Glomerular visceral epithelial cell (primary cell): Measurements from ENCODE around the gene SEPTIN5.
A peak's percentile ranks its signal among the peaks of the same experiment; 100 is the strongest.
"Not testable (repeated sequence)": the region's sequence is repeated elsewhere in the genome, so short reads cannot be mapped to it uniquely, and the experiment has no call there.

Source experiments
- DNase-seq: peaks from one replicate; pipeline ENCODE4 v3.0.0-alpha.2; 2016; ENCODE audit errors: extremely low spot score

SEPTIN5 gene

GRCh38 chr22:19720150-19720827 lies 6.0 kb downstream of the SEPTIN5 start:
- DNase-seq, result no peak

- no peak for DNase-seq
Measured at GRCh38 chr22:19720999-19721329, 6.7 kb downstream of the SEPTIN5 start.

DNA sequence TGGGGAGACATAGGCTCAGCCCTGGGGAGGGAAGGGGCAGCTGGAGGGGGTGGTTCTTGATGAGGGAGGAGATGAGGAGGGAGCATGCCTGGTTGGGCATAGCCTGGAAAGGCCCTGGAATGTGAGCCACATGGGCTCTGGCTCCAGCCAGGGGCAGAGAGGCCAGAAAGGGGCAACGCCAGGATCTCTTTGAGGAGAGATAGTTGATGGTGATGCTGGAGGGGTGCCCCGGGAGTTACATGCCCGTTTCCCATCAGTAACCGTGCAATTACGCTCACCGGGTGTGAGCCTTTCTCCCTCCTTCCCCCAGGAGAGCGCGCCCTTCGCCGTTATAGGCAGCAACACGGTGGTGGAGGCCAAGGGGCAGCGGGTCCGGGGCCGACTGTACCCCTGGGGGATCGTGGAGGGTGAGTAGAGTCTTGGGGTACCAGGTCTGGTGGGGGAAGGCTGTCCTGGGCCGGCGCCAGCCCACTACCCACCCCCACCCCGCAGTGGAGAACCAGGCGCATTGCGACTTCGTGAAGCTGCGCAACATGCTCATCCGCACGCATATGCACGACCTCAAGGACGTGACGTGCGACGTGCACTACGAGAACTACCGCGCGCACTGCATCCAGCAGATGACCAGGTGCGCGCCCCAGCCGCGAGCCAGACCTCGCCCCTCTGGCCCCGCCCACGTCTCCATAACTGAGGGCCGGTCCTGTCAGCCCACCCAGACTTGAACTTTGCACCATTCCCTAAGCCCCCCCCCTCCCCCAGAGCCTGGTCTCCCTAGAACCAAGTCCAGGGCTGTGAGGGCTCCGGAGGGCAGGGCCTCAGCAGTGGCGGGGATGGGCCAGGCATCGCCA lies 7.3 kb downstream of the SEPTIN5 start:
- no peak for DNase-seq

DNA sequence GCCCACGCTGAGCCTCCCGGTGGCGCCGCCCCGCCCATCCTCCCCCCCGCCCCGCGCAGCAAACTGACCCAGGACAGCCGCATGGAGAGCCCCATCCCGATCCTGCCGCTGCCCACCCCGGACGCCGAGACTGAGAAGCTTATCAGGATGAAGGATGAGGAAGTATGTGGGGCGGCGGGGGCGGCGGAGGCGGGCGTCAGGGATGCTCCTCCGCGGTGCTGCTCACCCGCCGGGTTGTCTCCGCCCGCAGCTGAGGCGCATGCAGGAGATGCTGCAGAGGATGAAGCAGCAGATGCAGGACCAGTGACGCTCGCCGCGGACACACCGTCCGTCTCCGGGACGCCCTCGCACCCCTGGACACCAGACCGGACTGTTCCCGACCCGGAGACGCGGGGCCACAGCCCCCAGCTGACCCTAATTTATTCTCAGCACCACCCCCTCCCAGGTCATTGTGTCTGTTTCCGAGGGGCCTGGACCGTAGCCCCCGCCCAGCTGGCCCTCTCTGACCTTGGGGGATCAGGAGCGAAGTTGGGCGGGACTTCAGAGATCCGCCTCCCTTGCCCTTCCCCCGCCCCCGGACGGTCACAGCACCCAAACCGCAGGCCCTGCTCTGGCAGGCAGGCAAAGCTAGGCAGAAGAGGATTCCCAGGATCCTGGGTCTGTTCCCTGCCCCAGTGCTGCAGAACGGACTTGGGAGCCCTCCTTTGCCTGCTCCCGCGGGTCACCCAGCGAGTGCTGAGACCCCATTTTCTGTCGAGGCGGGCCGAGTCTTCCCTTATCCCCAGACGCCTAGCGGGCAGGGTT lies 8.1 kb downstream of the SEPTIN5 start:
- no peak for DNase-seq

DNA sequence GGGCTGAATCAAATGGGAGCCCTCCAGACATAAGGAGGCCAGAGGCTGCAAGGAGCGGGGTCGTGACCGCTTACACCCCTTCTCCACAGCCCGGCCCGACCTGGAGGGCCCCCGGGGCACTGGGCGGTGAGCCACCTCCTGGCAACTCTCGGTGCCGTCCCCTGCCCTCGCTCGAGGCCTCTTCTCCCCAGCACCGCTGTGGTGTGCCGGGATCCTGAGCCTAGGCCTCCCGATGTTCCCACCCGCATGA lies 8.6 kb downstream of the SEPTIN5 start:
- DNase-seq, result no peak

DNA sequence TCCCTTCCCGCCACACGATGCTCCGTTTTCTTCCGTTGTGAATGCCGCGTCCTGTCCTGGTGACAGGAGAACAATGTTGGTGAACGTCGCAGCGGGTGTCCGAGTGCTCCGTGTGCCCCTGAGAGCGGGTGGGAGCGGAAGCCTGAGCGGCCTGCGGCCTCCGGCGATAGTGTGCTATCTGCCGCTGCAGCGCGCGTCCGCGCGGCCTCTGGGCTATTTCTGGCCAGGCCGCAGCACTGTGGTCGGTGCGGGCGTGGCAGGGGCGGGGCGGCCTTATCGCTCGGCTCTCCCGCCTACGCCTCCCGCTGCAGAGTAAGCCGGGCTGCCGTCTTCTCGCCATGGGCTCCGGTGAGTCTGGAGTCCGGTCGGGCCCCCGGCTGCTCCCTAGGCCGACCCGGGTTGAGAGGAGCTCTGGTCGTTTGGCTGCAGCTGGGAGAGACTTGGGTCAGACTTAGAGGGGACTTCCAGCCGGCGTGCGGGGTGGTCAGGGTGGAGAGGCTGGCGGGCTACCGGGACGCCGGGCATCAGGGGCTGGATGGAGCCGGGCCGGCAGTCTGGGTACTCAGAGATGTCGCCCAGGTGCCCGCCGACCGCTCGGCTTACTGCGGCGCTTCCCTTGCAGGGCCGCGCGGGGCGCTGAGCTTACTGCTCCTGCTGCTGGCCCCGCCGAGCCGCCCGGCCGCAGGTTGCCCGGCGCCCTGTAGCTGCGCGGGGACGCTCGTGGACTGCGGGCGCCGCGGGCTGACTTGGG lies 9.1 kb downstream of the SEPTIN5 start, which contains the start of gene GP1BB:
Gene GP1BB, plus strand, starts transcription at position 308 of the 751 bp plus-strand sequence. Its CDS starts 31 bp downstream, at position 339.
- peak; percentile 26 for DNase-seq

GRCh38 chr22:19723983-19724827 lies 9.9 kb downstream of the SEPTIN5 start:
- peak; percentile 34 for DNase-seq

- DNase-seq, result no peak
Measured at GRCh38 chr22:19724927-19725661, 10.8 kb downstream of the SEPTIN5 start.

DNA sequence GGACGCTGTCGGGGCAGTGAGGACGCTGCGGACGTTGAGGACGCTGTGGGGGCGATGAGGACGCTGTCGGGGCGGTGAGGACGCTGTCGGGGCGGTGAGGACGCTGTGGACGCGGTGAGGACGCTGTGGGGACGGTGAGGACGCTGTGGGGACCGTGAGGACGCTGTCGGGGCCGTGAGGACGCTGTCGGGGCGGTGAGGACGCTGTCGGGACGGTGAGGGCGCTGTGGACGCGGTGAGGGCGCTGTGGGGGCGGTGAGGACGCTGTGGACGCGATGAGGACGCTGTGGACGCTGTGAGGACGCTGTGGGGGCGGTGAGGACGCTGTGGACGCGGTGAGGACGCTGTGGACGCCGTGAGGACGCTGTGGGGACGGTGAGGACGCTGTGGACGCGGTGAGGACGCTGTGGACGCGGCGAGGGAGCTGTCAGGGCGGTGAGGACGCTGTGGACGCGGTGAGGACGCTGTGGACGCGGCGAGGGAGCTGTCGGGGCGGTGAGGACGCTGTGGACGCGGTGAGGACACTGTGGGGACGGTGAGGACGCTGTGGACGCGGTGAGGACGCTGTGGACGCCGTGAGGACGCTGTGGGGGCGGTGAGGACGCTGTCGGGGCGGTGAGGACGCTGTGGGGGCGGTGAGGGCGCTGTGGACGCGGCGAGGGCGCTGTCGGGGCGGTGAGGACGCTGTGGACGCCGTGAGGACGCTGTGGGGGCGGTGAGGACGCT lies 11.9 kb downstream of the SEPTIN5 start:
- not testable (repeated sequence) for DNase-seq

- no peak for DNase-seq
Measured at GRCh38 chr22:19727310-19728150, 13.2 kb downstream of the SEPTIN5 start.

DNA sequence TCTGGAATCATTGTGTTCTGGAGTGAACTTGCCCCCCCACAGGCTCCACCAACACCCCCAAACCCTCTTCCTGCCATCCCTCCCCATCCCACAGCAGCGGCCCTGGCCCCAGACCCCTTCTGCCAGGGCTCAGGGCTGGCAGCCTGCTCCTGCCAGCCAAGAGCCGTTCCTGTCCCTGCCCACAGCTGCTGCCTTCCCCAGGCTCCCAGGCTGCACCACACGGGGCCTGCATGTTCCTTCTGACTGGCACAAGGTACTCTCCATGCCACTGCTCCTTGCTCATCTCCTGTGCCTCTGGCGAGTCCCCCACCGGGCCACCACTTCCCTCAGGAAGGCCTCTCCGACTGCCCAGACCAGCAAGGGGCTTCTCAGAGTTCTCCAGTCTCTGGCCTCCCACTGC lies 14.0 kb downstream of the SEPTIN5 start:
- DNase-seq, result no peak

- DNase-seq, result no peak
Measured at GRCh38 chr22:19728836-19729235, 14.5 kb downstream of the SEPTIN5 start.

GRCh38 chr22:19729507-19729906 lies 15.2 kb downstream of the SEPTIN5 start:
- no peak for DNase-seq

- DNase-seq, result no peak
Measured at GRCh38 chr22:19730198-19730597, 15.9 kb downstream of the SEPTIN5 start.

GRCh38 chr22:19730655-19731360 lies 16.5 kb downstream of the SEPTIN5 start:
- peak; percentile 66 for DNase-seq

DNA sequence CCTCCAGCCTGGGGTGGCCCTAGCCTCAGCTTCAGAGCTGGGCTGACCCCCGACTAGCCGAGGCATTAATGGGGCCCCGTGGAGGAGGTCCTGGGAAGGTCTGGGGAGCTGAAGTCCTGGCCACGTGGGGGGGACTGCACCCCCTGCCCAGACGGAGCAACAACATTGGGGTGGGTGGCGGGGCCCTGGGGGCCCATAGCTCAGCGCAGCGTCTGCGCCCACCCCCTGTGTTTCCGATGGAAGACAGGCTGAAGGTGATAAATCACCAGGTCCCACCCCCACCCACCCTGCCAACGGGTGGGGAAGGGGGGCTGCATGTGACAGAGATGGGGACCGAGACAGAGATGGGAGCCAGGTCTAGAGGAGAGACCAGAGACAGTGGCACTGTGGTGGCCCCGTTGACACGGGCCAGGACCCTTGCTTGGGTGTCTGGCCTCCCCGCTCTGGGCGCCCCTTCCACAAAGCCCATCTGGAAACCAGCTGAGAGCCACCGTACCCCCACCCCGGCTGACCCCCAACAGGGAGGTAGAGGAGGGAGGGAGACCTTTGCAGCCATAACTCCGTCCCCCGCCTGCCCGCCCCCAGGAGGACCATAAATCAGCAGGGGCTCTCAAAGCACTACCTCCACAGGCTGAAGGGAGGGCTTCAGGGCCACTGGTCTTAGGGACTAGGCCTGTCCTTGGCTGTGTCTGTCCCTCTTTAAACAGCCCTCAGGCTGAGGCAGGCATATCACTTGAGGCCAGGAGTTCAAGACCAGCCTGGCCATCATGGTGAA lies 17.2 kb downstream of the SEPTIN5 start:
- DNase-seq, result no peak

GRCh38 chr22:19732403-19733113 lies 18.3 kb downstream of the SEPTIN5 start:
- DNase-seq, result no peak
